HCT116 (cell line): ENCODE measurements around the gene SLC4A7. TPM values are rescaled to one million over a fixed set of nuclear protein-coding genes. Genes with fewer than 3 reads are reported as not detected.

Experiments
- ATAC-seq: fragments of 200-7000 bp; cut with Tn5 transposase; 2 replicates; pipeline ENCODE4 v1.9.1; 2020; ENCODE audit warnings: mild to moderate bottlenecking, moderate library complexity
- BruUV-seq: library from RNA; stranded (reverse); fragments of 400-500 nt; replicated peaks from 2 replicates; lab custom pipeline; 2021; lab: Mats Ljungman, UMichigan
- CTCF ChIA-PET: fragments of 300-600 bp; sonication (Branson Sonifier 250); formaldehyde crosslinking; loops from one replicate; lab custom pipeline; 2021; ENCODE audit warnings: antibody characterized with exemption; lab: Charles Lee
- POLR2A ChIA-PET: fragments of 300-600, 350-600 bp; sonication (Branson Sonifier 250); formaldehyde crosslinking; loops from one replicate; lab custom pipeline; 2021; ENCODE audit warnings: antibody characterized with exemption; lab: Charles Lee
- RAD21 ChIA-PET, 2 experiments: fragments of 300-600 bp; sonication (Branson Sonifier 250); formaldehyde crosslinking; loops; one replicate each; lab custom pipeline; 2023; ENCODE audit warnings: low total read pairs in 2 of 2; ENCODE audit not compliant: uncharacterized antibody in 2 of 2, unreplicated experiment in 2 of 2, low non-redundant PET in 1 of 2; lab: Charles Lee
- DNase-seq: peaks from one replicate; pipeline ENCODE4 v3.0.0-alpha.2; 2010; ENCODE audit warnings: low read depth, low spot score
- H2AFZ ChIP-seq: fragments of 200-600 bp; shearing (Covaris generic), sonication (generic); 2 replicates; pipeline ENCODE4 v1.6.1; 2017; ENCODE audit warnings: low read depth, mixed run types, mixed read lengths, antibody characterized with exemption, low read length; ENCODE audit not compliant: poor library complexity, severe bottlenecking
- H3K27ac ChIP-seq: 2 replicates; pipeline ENCODE4 v1.5.1; 2012; ENCODE audit warnings: low read depth, low read length
- H3K27me3 ChIP-seq: fragments of 200-600 bp; sonication (generic); 2 replicates; pipeline ENCODE4 v1.6.1; 2016; ENCODE audit warnings: mixed run types, low read length, mixed read lengths; ENCODE audit not compliant: insufficient read depth
- H3K36me3 ChIP-seq, 2 experiments: fragments of 200-500 bp in 1 of 2; fragments of 200-600 bp in 1 of 2; sonication (Bioruptor generic) in 1 of 2; sonication (generic) in 1 of 2; 2 replicates each; pipeline versions ENCODE4 v1.5.1 to v1.6.1; 2014 to 2016; ENCODE audit warnings: low read length in 2 of 2, inconsistent platforms in 1 of 2, mixed read lengths in 1 of 2, mixed run types in 1 of 2; ENCODE audit not compliant: insufficient read depth in 2 of 2, control insufficient read depth in 1 of 2
- H3K4me1 ChIP-seq, 2 experiments: fragments of 200-600 bp in 1 of 2; sonication (generic) in 1 of 2; 2 replicates each; pipeline versions ENCODE4 v1.5.1 to v1.6.1; 2012 to 2017; ENCODE audit warnings: low read length in 2 of 2, inconsistent platforms in 1 of 2, mild to moderate bottlenecking in 1 of 2, mixed read lengths in 1 of 2, mixed run types in 1 of 2, moderate library complexity in 1 of 2; ENCODE audit not compliant: insufficient read depth in 2 of 2, control insufficient read depth in 1 of 2
- H3K4me2 ChIP-seq: fragments of 200-600 bp; sonication (generic); 2 replicates; pipeline ENCODE4 v1.6.1; 2017; ENCODE audit warnings: mixed run types, low read length, mixed read lengths
- H3K4me3 ChIP-seq, 2 experiments: fragments of 200-600 bp in 1 of 2; sonication (generic) in 1 of 2; replicated peaks in 1 of 2; 2 replicates each; pipeline ENCODE4 v1.5.1; 2011 to 2016; ENCODE audit warnings: low read length in 2 of 2, control low read depth in 1 of 2, low read depth in 1 of 2, mild to moderate bottlenecking in 1 of 2, mixed read lengths in 1 of 2, mixed run types in 1 of 2
- H3K79me2 ChIP-seq: fragments of 200-600 bp; sonication (generic); 2 replicates; pipeline ENCODE4 v1.6.1; 2017; ENCODE audit warnings: mild to moderate bottlenecking, mixed run types, low read length, moderate library complexity, mixed read lengths; ENCODE audit not compliant: insufficient read depth
- H3K9ac ChIP-seq: fragments of 200-600 bp; sonication (generic); 2 replicates; pipeline ENCODE4 v1.6.1; 2016; ENCODE audit warnings: low read length, mixed read lengths
- H3K9me2 ChIP-seq: fragments of 200-600 bp; sonication (generic), shearing (Covaris generic); 2 replicates; pipeline ENCODE4 v1.6.1; 2017; ENCODE audit warnings: mixed run types, mild to moderate bottlenecking, moderate library complexity; ENCODE audit not compliant: insufficient read depth
- H3K9me3 ChIP-seq, 2 experiments: fragments of 200-500 bp in 1 of 2; fragments of 200-600 bp in 1 of 2; sonication (Bioruptor generic) in 1 of 2; sonication (generic) in 1 of 2; 2 replicates each; pipeline ENCODE4 v1.6.1; 2014 to 2017; ENCODE audit warnings: low read length in 2 of 2, mixed read lengths in 2 of 2, inconsistent platforms in 1 of 2, low read depth in 1 of 2, mild to moderate bottlenecking in 1 of 2, mixed run types in 1 of 2, moderate library complexity in 1 of 2; ENCODE audit not compliant: control insufficient read depth in 1 of 2, insufficient read depth in 1 of 2
- H4K20me1 ChIP-seq: fragments of 200-600 bp; sonication (generic), shearing (Covaris generic); 2 replicates; pipeline ENCODE4 v1.6.1; 2017; ENCODE audit warnings: mixed run types, mild to moderate bottlenecking, moderate library complexity; ENCODE audit not compliant: insufficient read depth
- CBX3 ChIP-seq: IDR thresholded peaks from 2 replicates; pipeline ENCODE4 v1.6.1; 2012; ENCODE audit warnings: low read depth
- EZH2 ChIP-seq: fragments of 200-600 bp; sonication (generic); IDR thresholded peaks from 2 replicates; pipeline ENCODE4 v1.6.1; 2017; ENCODE audit warnings: antibody characterized with exemption, mixed run types
- EZH2phosphoT487 ChIP-seq: fragments of 200-600 bp; IDR thresholded peaks from 2 replicates; pipeline ENCODE4 v1.6.1; 2018; ENCODE audit warnings: antibody characterized with exemption, borderline replicate concordance
- FOSL1 ChIP-seq: IDR thresholded peaks from 2 replicates; pipeline ENCODE4 v1.6.1; 2012; ENCODE audit warnings: low read depth
- JUND ChIP-seq: IDR thresholded peaks from 2 replicates; pipeline ENCODE4 v1.6.1; 2012
- POLR2A ChIP-seq: IDR thresholded peaks from 2 replicates; pipeline ENCODE4 v1.7.0; 2011; ENCODE audit warnings: borderline replicate concordance; ENCODE audit not compliant: insufficient read depth, insufficient read length; ENCODE audit errors: extremely low read depth
- POLR2AphosphoS5 ChIP-seq: IDR thresholded peaks from 2 replicates; pipeline ENCODE4 v1.6.1; 2011; ENCODE audit warnings: mild to moderate bottlenecking, low read depth, low read length, moderate library complexity
- RAD21 ChIP-seq: IDR thresholded peaks from 2 replicates; pipeline ENCODE4 v1.6.1; 2012; ENCODE audit warnings: low read depth, mild to moderate bottlenecking
- SRF ChIP-seq: IDR thresholded peaks from 2 replicates; pipeline ENCODE4 v1.6.1; 2012; ENCODE audit warnings: low read depth
- TCF7L2 ChIP-seq: IDR thresholded peaks from 2 replicates; pipeline ENCODE4 v1.7.0; 2011; ENCODE audit warnings: borderline replicate concordance, inconsistent platforms; ENCODE audit not compliant: insufficient read depth, insufficient read length; ENCODE audit errors: extremely low read depth
- YY1 ChIP-seq: IDR thresholded peaks from 2 replicates; pipeline ENCODE4 v1.6.1; 2011; ENCODE audit warnings: low read length, low read depth, moderate library complexity, mild to moderate bottlenecking; ENCODE audit not compliant: insufficient replicate concordance; ENCODE audit errors: extremely low read depth
- ZFX ChIP-seq: fragments of 450-650 bp; IDR thresholded peaks from 2 replicates; pipeline ENCODE4 v1.6.1; 2017
- intact Hi-C: fragments of 100-400 bp; cut with micrococcal nuclease; formaldehyde crosslinking; loops from 2 replicates; pipeline ENCODE4 v1.10.0; 2022
- total RNA-seq: library from RNA; stranded (reverse); gene quantifications from one replicate; pipeline ENCODE4 v1.2.1, GENCODE V29; 2021; ENCODE audit not compliant: unreplicated experiment
- TF ChIP-seq, protein P1 (sequence below): IDR thresholded peaks from 2 replicates; pipeline ENCODE4 v1.6.1; 2012
- TF ChIP-seq, protein P2 (sequence below), 3 experiments: fragments of 200-600 bp in 1 of 3; sonication (generic) in 1 of 3; IDR thresholded peaks in 2 of 3; conservative IDR thresholded peaks in 1 of 3; 2 replicates each; pipeline ENCODE4 v1.5.1; 2012 to 2017; ENCODE audit warnings: low read depth in 2 of 3, low read length in 2 of 3, antibody characterized with exemption in 1 of 3, borderline replicate concordance in 1 of 3, control low read depth in 1 of 3, mild to moderate bottlenecking in 1 of 3, mixed read lengths in 1 of 3, mixed run types in 1 of 3, moderate library complexity in 1 of 3; ENCODE audit not compliant: insufficient read depth in 1 of 3

Gene SLC4A7
- total RNA-seq, 1 experiment from 2014 or later = 37.6 TPM

DNA sequence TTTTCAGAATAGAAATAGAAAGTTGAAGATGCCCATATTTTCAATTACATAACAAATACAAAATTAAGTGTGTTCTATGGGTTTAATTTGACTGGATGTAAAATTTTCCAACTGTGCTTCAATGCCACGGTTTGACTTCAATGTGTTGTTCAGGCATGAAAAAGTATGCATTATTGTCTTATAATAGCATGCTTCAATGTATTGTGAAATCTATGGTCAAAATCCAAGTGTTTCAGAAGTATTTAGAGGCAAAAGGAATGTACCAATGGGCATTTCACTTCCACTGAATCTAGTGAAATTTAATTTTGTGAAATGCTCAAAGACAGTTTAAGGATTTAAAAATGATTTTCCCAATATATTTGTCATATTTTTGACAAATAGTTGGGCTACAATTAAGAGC is 131.0 kb downstream of the SLC4A7 start:
- TF ChIP-seq CBX3 (no peak), POLR2A (no peak), EZH2 (no peak), SRF (no peak), RAD21 (no peak), YY1 (no peak), TCF7L2 (no peak), FOSL1 (no peak), EZH2phosphoT487 (no peak), ZFX (no peak)
- TF ChIP-seq, protein P1, sequence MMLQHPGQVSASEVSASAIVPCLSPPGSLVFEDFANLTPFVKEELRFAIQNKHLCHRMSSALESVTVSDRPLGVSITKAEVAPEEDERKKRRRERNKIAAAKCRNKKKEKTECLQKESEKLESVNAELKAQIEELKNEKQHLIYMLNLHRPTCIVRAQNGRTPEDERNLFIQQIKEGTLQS = no peak
- Histone ChIP-seq H3K9me3 (no peaks in the 10 kb centered on the region), H4K20me1 (no peaks in the 10 kb centered on the region), H3K4me1 (no peaks in the 10 kb centered on the region), H3K9me2 (no peaks in the 10 kb centered on the region), H3K27me3 (no peaks in the 10 kb centered on the region), H3K79me2 (no peaks in the 10 kb centered on the region), H3K4me2 (no peak overlapping the region), H3K36me3 (no peaks in the 10 kb centered on the region), H3K27ac (no peak overlapping the region), H3K9ac (no peak overlapping the region), H2AFZ (no peak overlapping the region), H3K4me3 (no peak overlapping the region)
- ChIA-PET POLR2A (no interaction called here), CTCF (no interaction called here), RAD21 (no interaction called here)
- no peak for ATAC-seq
- no peak for DNase-seq
- BruUV-seq = no TSS peak
- intact Hi-C loops = no loop called here

DNA sequence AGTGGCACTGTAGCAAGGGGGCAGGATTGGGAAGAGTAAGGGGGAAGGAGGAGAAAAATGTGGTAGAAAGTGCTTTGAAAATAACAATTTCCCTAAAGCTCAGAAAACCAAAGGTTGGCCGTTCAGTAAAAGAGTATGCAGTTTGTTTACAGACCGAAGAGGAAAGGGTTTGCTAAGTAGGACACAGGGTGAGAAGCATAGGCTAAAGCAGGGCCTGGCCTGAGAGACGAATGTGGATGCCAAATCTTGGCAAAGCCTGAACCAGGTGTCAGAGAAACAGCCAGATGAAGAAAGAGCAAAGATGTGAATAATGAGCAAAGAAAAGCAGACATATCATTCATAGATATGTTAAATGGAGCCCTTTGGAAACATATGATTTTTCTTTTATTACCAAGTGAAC is 132.1 kb downstream of the SLC4A7 start:
- H3K27me3 ChIP-seq = no peaks in the 10 kb centered on the region
- no TSS peak for BruUV-seq
- H3K27ac ChIP-seq = no peak overlapping the region
- DNase-seq (no peak), ATAC-seq (no peak)
- no peaks in the 10 kb centered on the region for H3K79me2 ChIP-seq
- intact Hi-C loops = no loop called here
- TF ChIP-seq EZH2 = no peak
- no peak for TF ChIP-seq POLR2AphosphoS5
- TF ChIP-seq JUND = no peak
- TF ChIP-seq, protein P2, sequence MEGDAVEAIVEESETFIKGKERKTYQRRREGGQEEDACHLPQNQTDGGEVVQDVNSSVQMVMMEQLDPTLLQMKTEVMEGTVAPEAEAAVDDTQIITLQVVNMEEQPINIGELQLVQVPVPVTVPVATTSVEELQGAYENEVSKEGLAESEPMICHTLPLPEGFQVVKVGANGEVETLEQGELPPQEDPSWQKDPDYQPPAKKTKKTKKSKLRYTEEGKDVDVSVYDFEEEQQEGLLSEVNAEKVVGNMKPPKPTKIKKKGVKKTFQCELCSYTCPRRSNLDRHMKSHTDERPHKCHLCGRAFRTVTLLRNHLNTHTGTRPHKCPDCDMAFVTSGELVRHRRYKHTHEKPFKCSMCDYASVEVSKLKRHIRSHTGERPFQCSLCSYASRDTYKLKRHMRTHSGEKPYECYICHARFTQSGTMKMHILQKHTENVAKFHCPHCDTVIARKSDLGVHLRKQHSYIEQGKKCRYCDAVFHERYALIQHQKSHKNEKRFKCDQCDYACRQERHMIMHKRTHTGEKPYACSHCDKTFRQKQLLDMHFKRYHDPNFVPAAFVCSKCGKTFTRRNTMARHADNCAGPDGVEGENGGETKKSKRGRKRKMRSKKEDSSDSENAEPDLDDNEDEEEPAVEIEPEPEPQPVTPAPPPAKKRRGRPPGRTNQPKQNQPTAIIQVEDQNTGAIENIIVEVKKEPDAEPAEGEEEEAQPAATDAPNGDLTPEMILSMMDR (IDR thresholded peaks at IDR 0.05 in 2 of 3, conservative IDR thresholded peaks at IDR 0.05 in 1 of 3; ENCODE audit: borderline replicate concordance in 1 of 3, insufficient read depth in 1 of 3, low read depth in 2 of 3, low read length in 2 of 3) = no peak
- TF ChIP-seq, protein P1 = no peak
- POLR2A ChIA-PET = no interaction called here
- no peaks in the 10 kb centered on the region for H3K9me2 ChIP-seq
- no peaks in the 10 kb centered on the region for H3K9me3 ChIP-seq
- H2AFZ ChIP-seq = no peak overlapping the region
- H3K4me2 ChIP-seq = no peak overlapping the region
- CTCF ChIA-PET = no interaction called here
- RAD21 ChIA-PET = no interaction called here
- H4K20me1 ChIP-seq = no peaks in the 10 kb centered on the region
- no peak overlapping the region for H3K9ac ChIP-seq
- no peaks in the 10 kb centered on the region for H3K36me3 ChIP-seq
- H3K4me3 ChIP-seq = no peak overlapping the region
- no peaks in the 10 kb centered on the region for H3K4me1 ChIP-seq
